K562 (cell line): ENCODE results near the gene ZGLP1. TPM values are rescaled to one million over a fixed set of nuclear protein-coding genes. Genes with fewer than 3 reads are reported as not detected.

Experiments
- ZBTB7A ChIP-seq: IDR thresholded peaks from 2 replicates; pipeline ENCODE4 v1.6.1; 2011; ENCODE audit warnings: low read depth, mild to moderate bottlenecking, low read length, moderate library complexity, borderline replicate concordance; ENCODE audit not compliant: control insufficient read depth
- ZNF589 ChIP-seq: fragments of 200-800 bp; sonication (Bioruptor generic); IDR thresholded peaks from 2 replicates; pipeline ENCODE4 v1.6.1; 2016; ENCODE audit warnings: low read depth, missing genetic modification characterization, missing compliant biosample characterization
- polyA plus RNA-seq, 8 experiments: library from polyadenylated mRNA; depleted of rRNA in 4 of 8; stranded (reverse) in 5 of 8; unstranded in 3 of 8; fragments of >200 nt; fragmentation: Nextera tagmentation in 2 of 8; fragmentation: Illumina TruSeq in 1 of 8; extraction: Ambion mirVana in 2 of 8; extraction: Trizol in 1 of 8; gene quantifications; 2 replicates each; pipeline versions ENCODE4 v1.2.1 to v1.2.3, GENCODE V29; 2011 to 2014; ENCODE audit warnings: inconsistent platforms in 1 of 8, missing spikeins in 1 of 8
- total RNA-seq, 7 experiments: library from RNA; depleted of rRNA in 6 of 7; stranded (reverse); fragments of >200 nt in 6 of 7; fragmentation: Illumina TruSeq in 2 of 7; extraction: Trizol in 2 of 7; gene quantifications; 2 replicates each; pipeline versions ENCODE4 v1.2.1 to v1.2.3, GENCODE V29; 2011 to 2021; ENCODE audit warnings: low replicate concordance in 1 of 7
- TF ChIP-seq, protein P1 (sequence below), 2 experiments: fragments of 450-650 bp; IDR thresholded peaks; 2 replicates each; pipeline ENCODE4 v1.6.1; 2016; ENCODE audit warnings: mild to moderate bottlenecking in 2 of 2, borderline replicate concordance in 1 of 2, low read depth in 1 of 2, moderate library complexity in 1 of 2
- TF ChIP-seq, protein P2 (sequence below): fragments of 450-650 bp; IDR thresholded peaks from 2 replicates; pipeline ENCODE4 v1.6.1; 2016; ENCODE audit warnings: mild to moderate bottlenecking
- TF ChIP-seq, protein P3 (sequence below), 2 experiments: IDR thresholded peaks; 2 replicates each; pipeline ENCODE4 v1.6.1; 2011; ENCODE audit warnings: borderline replicate concordance in 1 of 2, control low read depth in 1 of 2, low read depth in 1 of 2, low read length in 1 of 2, mild to moderate bottlenecking in 1 of 2, mixed read lengths in 1 of 2, moderate library complexity in 1 of 2; ENCODE audit not compliant: insufficient read depth in 1 of 2, insufficient read length in 1 of 2, poor library complexity in 1 of 2, severe bottlenecking in 1 of 2; ENCODE audit errors: extremely low read depth in 1 of 2
- TF ChIP-seq, protein P4 (sequence below): fragments of 250-450 bp; sonication (Bioruptor Pico); IDR thresholded peaks from 2 replicates; pipeline ENCODE4 v1.6.1; 2021; ENCODE audit warnings: mild to moderate bottlenecking
- TF ChIP-seq, protein P5 (sequence below), 3 experiments: IDR thresholded peaks in 2 of 3; conservative IDR thresholded peaks in 1 of 3; 2 replicates each; pipeline ENCODE4 v1.5.1; 2011 to 2012; ENCODE audit warnings: low read length in 3 of 3, mild to moderate bottlenecking in 3 of 3, control low read depth in 2 of 3, improper control_type of control experiment in 1 of 3, inconsistent platforms in 1 of 3, low read depth in 1 of 3, mixed read lengths in 1 of 3, moderate library complexity in 1 of 3; ENCODE audit not compliant: insufficient read depth in 2 of 3
- TF ChIP-seq, protein P6 (sequence below): fragments of 450-650 bp; IDR thresholded peaks from 2 replicates; pipeline ENCODE4 v1.6.1; 2016; ENCODE audit warnings: missing biosample characterization, missing genetic modification characterization

The ZGLP1 gene
- total and polyA plus RNA-seq, 9 of the 15 experiments (the other 6 are each of a cell fraction or from before 2014, with no cell fraction given), result 0.24 to 4.5 (median 2.2) TPM

DNA sequence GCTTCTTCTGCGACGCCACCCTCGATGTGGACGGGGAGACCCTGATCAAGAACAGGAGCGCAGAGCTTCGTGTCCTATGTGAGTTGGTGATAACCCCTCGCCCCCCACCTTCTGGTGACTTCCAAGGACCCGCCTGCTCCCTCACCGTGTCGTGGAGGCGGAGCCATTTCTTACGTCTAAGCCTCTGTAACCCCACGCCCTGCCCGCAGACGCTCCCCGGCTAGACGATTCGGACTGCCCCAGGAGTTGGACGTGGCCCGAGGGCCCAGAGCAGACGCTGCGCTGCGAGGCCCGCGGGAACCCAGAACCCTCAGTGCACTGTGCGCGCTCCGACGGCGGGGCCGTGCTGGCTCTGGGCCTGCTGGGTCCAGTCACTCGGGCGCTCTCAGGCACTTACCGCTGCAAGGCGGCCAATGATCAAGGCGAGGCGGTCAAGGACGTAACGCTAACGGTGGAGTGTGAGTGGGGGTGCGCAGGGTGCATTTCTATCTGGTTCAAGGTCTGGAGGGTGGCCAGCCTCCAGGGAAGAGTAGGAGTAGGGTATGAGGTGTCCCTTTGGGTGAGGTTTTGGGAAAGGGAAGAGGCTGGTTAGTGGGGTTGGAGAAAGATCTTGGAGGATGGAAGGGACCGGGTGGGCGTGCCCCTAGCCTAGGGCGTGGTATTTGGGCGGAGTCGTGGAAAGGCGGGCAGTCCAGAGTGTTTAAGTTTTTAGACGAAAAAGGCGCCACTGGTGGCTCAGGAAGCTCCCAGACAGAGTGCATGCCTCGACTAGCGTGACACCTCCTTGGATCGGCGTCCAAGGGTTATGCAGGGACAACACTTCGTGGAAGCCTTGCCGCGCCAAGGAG, 16.6 kb downstream of the ZGLP1 start (continued):
- TF ChIP-seq, protein P1, sequence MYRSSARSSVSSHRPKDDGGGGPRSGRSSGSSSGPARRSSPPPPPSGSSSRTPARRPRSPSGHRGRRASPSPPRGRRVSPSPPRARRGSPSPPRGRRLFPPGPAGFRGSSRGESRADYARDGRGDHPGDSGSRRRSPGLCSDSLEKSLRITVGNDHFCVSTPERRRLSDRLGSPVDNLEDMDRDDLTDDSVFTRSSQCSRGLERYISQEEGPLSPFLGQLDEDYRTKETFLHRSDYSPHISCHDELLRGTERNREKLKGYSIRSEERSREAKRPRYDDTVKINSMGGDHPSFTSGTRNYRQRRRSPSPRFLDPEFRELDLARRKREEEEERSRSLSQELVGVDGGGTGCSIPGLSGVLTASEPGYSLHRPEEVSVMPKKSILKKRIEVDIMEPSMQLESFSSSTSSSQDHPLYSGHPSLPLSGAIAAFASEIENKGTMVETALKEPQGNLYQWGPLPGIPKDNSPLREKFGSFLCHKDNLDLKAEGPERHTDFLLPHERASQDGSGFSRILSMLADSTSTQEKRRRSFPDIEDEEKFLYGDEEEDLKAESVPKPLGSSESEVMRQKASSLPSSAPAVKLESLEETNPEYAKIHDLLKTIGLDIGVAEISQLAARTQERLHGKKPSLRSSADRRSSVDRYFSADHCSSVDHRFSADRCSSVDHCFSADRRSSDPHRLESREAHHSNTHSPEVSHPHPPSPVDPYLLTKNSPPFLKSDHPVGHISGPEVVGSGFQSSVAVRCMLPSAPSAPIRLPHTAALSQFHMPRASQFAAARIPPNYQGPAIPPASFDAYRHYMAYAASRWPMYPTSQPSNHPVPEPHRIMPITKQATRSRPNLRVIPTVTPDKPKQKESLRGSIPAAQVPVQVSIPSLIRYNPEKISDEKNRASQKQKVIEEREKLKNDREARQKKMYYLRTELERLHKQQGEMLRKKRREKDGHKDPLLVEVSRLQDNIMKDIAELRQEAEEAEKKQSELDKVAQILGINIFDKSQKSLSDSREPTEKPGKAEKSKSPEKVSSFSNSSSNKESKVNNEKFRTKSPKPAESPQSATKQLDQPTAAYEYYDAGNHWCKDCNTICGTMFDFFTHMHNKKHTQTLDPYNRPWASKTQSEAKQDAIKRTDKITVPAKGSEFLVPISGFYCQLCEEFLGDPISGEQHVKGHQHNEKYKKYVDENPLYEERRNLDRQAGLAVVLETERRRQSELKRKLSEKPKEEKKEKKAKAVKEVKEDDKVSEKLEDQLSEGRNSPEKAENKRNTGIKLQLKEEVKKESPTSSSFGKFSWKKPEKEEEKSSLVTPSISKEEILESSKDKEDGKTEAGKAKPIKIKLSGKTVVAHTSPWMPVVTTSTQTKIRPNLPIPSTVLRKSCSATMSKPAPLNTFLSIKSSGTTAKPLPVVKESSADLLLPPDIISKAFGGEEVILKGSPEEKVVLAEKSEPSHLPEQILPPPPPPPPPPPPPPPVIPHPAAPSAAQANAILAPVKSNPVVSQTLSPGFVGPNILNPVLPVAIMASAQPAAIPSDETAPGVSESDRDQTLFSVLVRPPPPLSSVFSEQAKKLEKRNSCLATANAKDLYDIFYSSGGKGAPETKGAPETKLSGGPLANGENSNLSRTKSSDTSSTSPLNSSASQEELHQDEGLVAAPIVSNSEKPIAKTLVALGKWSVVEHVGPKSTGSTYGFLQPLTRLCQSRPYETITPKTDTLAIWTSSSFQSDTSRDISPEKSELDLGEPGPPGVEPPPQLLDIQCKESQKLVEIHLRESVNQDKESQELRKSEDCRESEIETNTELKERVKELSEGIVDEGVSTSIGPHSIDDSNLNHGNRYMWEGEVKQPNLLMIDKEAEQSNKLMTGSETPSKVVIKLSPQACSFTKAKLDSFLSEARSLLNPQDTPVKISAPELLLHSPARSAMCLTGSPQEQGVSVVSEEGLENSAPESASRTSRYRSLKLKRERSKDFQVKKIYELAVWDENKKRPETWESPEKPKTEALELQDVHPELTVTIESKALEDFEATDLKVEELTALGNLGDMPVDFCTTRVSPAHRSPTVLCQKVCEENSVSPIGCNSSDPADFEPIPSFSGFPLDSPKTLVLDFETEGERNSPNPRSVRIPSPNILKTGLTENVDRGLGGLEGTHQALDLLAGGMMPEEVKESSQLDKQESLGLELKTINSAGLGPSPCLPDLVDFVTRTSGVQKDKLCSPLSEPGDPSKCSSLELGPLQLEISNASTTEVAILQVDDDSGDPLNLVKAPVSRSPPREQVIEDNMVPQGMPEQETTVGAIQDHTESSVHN (IDR thresholded peaks at IDR 0.05; ENCODE audit: borderline replicate concordance in 1 of 2, low read depth in 1 of 2), result no peak
- TF ChIP-seq, protein P2, sequence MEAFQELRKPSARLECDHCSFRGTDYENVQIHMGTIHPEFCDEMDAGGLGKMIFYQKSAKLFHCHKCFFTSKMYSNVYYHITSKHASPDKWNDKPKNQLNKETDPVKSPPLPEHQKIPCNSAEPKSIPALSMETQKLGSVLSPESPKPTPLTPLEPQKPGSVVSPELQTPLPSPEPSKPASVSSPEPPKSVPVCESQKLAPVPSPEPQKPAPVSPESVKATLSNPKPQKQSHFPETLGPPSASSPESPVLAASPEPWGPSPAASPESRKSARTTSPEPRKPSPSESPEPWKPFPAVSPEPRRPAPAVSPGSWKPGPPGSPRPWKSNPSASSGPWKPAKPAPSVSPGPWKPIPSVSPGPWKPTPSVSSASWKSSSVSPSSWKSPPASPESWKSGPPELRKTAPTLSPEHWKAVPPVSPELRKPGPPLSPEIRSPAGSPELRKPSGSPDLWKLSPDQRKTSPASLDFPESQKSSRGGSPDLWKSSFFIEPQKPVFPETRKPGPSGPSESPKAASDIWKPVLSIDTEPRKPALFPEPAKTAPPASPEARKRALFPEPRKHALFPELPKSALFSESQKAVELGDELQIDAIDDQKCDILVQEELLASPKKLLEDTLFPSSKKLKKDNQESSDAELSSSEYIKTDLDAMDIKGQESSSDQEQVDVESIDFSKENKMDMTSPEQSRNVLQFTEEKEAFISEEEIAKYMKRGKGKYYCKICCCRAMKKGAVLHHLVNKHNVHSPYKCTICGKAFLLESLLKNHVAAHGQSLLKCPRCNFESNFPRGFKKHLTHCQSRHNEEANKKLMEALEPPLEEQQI, result no peak
- TF ChIP-seq ZBTB7A, result peak; percentile 47; the same call in 1 of the 2 replicates
- TF ChIP-seq, protein P3, sequence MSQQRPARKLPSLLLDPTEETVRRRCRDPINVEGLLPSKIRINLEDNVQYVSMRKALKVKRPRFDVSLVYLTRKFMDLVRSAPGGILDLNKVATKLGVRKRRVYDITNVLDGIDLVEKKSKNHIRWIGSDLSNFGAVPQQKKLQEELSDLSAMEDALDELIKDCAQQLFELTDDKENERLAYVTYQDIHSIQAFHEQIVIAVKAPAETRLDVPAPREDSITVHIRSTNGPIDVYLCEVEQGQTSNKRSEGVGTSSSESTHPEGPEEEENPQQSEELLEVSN (IDR thresholded peaks at IDR 0.05; ENCODE audit: borderline replicate concordance in 1 of 2, extremely low read depth in 1 of 2, insufficient read depth in 1 of 2, insufficient read length in 1 of 2, low read depth in 1 of 2, low read length in 1 of 2, poor library complexity in 1 of 2, severe bottlenecking in 1 of 2), result peak in 1 of 2 experiments; percentile 37
- no peak for TF ChIP-seq ZNF589
- TF ChIP-seq, protein P4, sequence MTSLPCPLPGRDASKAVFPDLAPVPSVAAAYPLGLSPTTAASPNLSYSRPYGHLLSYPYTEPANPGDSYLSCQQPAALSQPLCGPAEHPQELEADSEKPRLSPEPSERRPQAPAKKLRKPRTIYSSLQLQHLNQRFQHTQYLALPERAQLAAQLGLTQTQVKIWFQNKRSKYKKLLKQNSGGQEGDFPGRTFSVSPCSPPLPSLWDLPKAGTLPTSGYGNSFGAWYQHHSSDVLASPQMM, result no peak
- TF ChIP-seq, protein P5, sequence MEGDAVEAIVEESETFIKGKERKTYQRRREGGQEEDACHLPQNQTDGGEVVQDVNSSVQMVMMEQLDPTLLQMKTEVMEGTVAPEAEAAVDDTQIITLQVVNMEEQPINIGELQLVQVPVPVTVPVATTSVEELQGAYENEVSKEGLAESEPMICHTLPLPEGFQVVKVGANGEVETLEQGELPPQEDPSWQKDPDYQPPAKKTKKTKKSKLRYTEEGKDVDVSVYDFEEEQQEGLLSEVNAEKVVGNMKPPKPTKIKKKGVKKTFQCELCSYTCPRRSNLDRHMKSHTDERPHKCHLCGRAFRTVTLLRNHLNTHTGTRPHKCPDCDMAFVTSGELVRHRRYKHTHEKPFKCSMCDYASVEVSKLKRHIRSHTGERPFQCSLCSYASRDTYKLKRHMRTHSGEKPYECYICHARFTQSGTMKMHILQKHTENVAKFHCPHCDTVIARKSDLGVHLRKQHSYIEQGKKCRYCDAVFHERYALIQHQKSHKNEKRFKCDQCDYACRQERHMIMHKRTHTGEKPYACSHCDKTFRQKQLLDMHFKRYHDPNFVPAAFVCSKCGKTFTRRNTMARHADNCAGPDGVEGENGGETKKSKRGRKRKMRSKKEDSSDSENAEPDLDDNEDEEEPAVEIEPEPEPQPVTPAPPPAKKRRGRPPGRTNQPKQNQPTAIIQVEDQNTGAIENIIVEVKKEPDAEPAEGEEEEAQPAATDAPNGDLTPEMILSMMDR (IDR thresholded peaks at IDR 0.05 in 2 of 3, conservative IDR thresholded peaks at IDR 0.05 in 1 of 3; ENCODE audit: insufficient read depth in 2 of 3, low read depth in 1 of 3, low read length in 3 of 3), result no peak
- TF ChIP-seq, protein P6, sequence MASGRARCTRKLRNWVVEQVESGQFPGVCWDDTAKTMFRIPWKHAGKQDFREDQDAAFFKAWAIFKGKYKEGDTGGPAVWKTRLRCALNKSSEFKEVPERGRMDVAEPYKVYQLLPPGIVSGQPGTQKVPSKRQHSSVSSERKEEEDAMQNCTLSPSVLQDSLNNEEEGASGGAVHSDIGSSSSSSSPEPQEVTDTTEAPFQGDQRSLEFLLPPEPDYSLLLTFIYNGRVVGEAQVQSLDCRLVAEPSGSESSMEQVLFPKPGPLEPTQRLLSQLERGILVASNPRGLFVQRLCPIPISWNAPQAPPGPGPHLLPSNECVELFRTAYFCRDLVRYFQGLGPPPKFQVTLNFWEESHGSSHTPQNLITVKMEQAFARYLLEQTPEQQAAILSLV (tag), result no peak
